NK-92 treated with Interleukin-12 subunit alpha and Interleukin-12 subunit beta, amount 100 ng/mL, for 24 hours (cell line): Measurements from ENCODE around the gene ANKRD33.

Experiments
- DNase-seq: peaks from one replicate; lab custom pipeline; 2025; lab: John Stamatoyannopoulos, UW

ANKRD33 gene

DNA sequence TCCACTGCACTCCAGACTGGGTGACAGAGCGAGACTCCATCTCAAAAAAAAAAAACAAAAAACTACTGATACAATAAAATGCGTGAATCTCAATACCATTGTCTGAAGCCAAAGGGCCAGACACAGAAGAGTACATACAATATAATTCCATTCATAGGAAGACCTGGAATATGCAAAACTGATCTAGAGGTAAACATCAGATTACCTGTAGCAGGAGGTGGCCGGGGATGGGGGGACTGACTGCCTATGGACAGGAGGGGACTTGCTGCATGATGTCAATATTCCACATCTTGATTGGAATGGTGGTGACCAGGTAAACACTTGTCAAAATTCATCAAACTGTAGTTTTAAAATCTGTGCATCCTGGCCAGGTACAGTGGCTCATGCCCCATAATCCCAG is 26.9 kb upstream of the ANKRD33 start:
- no peak for DNase-seq

DNA sequence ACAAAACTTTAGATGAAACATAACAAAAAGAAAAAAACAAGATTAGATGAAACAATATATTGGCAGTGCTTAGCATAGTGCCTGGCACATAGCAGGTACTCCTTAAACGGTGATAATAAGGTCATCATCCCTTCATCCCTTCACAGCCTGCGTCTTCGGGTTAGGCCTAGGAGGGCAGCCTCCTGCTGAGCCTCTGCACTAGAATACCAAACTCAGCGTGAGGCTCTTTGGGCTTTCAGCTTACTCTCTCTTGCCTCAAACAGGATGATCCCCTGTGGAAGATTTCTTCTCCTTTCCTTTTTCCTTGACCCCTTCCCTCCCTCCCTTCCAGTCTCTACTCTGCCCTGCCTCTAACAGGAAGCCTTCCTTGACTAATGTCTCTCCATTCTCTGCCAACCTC is 25.0 kb upstream of the ANKRD33 start:
- DNase-seq = no peak

DNA sequence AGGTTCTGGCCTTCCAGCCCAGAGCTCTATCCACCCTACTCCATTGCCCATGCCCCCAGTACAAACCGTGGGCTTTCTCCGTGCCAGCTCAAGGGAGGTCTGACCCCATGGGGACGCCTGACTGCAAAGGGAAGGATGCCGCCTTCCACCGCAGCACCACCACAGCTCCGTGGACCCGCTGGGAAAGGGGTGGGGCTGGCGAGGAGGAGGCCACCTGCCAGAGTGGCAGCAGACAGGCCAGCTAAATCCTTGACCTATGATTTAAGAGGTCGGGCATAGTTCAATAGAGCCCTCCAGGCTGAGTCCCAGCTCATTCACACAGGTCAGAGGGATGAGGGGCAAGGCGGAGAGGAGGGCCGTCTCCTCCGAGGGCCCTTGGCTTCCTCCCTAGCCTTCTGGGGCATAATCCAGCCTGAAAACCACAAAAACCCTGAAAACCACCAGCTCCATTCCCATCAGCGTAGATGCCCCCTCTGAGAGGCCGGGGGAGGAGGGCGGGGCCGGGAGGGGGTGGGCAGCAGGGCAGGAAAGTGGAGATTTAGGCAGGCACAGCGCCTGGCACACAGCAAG is 24.5 kb upstream of the ANKRD33 start:
- no peak for DNase-seq

DNA sequence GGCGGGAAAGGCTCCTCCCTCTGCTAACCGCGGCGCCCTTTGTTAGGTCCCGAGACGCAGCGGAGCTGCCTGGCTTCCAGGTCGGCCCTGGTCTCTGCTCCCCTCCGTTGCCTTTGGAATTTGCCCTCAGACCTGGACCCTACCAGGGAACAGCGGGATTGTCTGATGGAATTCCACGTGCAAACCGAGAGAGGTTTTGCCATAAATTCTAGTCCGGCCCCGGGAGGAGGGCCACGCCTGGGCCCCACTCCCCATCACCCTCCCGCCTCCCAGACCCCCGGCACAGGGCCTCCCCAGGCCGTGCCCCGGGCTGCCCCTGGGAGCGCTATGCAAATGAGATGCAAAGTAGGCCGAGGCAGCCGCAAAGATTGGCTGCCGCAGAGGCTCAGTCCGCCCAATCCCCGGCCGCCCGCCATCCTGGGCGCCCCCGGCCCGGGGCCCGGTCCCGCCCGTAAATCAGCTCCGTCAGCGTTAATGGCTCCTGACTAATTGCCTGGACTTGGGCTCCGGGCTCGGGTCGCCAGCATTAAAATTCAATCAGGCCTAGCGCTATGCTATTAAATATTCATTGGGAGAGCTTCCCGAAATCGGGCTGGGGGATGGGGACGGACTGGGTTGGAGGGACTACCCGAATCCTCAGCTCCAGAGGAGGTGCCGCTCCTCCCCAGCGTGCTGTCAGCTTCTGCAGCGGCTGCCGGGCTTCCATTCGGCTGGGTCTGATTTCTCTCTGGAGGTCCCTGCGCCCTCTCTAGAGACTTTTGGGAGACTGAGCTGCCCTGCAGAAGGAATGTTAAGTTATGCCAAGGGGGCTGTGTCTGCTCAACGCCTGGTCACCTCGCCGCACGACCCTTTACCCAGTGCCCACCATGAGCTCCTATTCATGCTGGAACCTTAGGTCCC is 23.7 kb upstream of the ANKRD33 start:
- no peak for DNase-seq

DNA sequence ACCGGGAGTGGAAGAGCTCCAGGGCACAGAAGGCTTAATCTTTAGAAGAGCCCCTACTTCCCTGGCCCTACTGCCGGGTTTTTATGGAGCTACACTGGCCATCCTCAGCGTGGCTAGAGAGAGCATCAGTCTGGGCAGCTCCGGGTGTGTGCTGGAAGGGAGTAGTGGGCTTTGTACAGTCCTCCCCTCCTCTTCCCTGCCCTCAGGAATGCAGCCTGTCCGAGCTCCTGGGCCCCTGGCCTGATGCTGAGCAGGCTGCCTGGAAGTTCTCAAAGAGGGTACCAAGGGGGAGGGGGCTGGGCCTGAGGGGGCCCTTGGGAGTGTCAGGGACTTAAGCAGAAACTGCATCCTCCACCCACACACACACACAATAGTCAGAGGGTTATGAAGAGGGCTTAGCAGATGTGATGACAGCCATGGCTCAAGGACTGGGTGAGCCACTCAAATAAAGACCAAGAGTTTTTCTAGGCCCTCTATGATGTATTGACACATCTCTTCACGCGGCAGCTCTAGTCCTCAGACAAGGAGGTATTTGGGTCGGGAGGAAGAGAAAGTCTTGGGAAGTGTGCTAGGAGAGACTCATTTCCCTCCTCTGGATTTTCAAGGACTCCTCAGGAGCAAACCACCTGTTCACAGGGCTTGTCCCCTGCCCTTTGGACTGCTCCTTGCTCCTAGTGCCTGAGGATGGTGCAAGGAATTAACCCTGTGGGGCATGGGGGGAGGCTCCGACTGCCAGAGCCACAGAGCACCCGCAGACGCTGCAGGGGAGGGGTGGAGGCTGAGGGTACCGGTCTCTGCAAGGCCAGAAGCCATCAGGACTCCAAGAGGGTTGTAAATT is 22.9 kb upstream of the ANKRD33 start:
- no peak for DNase-seq

DNA sequence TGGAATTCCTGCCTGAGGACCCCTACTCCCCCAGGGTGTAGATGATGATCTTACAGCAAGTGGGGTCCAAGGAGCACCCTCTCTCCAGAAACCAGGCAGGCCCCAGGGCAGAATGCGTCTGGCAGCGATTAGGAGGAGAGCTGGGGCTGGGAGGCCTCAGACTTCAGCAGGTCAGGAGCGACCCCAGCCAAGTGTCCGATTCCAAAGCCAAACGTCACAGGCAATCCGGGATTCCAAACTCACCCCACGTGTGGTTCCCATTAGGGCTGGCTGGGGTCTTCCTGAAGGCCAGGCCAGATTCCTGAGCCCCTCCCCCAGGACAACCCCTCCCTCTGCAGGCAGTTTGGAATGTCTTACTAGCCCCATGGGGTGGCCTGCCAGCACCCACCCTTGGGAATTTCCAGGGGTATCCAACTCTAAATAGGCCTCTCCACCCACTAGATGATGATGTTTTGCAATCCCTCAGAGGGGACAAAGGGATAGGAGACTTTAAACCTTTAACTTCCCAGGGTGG is 22.1 kb upstream of the ANKRD33 start:
- no peak for DNase-seq

DNA sequence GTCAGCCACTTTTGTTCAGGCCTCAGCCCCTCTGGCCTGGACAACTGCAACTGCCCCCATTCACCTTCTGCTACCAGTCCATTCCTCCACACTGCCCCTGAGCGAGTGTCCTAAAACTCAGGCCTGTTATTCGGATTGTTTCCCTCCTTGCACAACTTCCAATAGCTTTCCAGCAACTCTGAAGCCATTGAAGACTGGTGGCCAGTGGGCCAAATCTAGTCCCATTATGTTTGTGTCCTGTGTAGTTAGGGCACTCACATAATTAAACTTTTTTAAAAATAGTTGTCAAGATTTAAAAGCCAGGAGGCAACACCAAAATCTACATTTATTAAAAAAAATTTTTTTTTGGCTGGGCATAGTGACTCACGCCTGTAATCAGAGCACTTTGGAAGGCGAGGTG is 21.6 kb upstream of the ANKRD33 start:
- DNase-seq = no peak

DNA sequence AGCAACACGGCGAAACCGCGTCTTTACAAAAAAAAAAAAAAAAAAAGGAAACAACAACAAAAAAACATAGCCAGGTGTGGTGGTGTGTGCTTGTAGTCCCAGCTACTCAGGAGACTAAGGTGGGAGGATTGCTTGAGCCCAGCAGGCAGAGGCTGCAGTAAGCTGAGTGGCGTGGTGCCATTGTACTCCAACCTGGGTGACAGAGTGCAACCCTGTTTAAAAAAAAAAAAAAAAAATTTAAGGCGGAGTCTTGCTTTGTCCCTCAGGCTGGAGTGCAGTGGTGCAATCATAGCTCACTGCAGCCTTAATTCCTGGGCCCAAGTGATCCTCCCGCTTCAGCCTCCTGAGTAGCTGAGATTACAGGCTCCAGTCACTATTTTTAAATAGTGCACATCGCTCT is 21.1 kb upstream of the ANKRD33 start:
- no peak for DNase-seq

DNA sequence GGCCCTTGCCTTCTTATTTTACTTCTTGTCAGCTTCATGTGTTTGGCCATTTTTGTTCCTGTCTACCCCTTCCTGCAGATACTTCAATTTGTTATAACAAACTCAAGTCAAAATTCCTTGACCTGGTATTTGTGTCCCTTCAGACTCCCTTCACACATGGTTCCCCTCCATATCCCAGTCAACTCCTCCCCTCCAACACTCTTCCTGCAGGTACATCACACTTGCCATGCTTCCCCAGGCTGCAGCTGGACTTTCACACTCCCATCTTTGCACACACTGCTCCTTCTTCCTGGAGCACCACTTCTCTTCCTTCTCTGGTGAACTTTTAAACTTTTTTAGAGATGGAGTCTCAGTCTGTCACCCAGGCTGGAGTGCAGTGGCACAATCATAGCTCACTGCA is 20.5 kb upstream of the ANKRD33 start:
- DNase-seq = no peak

DNA sequence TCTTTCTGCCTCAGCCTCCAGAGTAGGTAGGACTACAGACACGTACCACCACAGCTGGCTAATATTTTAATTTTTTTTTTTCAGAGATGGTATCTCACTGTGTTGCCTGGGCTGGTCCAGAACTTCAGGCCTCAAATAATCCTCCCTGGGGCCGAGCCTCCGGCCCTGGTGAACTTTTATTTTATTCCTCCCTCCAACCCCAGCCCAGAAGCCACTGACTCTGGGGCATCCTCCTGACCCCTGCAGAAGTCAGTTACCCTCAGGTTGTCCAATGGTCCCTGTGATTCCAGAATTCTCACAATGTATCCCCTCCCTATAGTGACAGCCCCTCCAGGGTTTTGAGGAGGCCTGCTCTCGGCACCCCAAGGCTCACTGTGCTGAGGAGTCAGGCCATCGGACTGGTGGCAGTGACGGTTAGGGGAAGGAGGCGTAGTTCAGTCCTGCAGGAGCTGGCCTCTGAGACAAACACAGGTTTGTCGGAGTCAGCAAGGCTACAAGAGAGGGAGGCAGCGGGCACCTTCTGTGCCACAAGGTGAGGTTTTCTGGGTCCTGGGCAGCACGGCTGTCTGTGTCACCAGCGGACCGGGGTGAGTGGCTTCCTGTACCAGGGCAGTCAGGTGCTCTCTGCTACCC is 20.0 kb upstream of the ANKRD33 start:
- no peak for DNase-seq

DNA sequence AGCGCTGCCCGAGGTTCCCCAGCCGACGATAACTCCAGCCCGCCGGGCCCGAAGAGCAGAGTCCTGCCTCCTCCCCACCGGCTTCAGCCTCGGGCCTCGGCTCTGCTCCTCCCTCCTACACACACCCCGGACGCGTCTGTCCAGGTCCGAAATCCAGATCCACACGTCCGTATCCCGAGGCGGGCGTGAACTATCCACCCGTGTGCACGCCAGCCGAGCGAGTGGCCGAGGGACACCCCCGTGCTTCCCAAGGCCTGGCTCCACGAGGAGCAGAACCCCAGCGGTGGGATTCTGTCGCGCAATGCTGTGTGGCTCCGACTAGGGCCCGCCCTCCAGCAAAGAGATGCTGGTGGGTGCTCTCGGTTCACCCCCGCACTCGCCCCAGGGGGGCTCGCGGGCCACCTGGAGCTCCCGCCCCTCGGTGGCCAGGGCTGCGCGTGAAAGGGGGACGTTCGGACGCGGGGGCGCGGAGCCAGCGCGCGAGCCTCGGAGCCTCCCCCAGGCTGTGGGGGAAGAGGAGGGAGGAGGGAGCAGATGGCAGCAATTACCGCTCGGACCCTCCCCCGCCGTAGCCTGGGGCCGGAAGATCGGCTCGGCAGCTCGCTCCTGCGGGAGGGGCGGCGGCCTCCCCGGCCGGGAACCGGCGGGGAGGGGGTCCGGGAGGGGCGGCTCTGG is 18.9 kb upstream of the ANKRD33 start:
- no peak for DNase-seq

DNA sequence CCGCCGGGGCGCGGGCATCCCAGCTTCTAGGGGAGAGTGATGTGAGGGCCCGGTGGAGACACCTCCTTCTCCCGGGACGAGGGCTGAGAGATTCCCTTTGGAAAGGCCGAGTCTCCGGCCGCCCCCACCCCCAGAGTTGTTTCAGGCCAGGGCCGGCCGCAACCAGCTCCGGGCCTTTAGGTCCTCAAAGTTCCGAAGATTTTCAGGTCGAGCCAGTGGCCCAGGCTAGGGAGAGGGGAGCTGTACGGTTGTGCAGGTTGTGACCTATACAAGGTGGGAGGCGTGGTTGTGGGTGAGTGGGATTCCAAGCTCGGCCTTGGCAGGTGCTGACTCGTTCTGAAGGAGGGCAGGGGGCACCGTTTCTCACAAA is 18.4 kb upstream of the ANKRD33 start:
- no peak for DNase-seq

DNA sequence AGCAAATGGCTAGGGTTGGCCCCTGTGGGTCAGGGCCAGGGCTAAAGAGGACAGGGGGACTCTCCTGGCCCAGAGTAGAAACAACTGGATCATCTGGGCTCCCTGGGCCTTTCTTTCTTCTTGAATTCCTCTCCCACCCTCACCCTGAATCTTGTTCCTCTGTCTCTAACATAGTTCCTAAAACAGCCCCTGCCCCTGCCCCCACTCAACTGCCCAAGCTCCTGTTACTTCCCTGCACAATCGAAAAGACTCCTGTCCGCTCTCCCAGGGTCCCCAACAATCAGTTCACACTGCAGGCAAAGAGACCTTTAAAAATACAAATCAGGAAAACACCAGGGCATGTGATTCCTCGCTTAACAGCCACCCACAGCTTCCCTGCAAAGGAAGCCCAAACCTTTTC is 18.0 kb upstream of the ANKRD33 start:
- no peak for DNase-seq

DNA sequence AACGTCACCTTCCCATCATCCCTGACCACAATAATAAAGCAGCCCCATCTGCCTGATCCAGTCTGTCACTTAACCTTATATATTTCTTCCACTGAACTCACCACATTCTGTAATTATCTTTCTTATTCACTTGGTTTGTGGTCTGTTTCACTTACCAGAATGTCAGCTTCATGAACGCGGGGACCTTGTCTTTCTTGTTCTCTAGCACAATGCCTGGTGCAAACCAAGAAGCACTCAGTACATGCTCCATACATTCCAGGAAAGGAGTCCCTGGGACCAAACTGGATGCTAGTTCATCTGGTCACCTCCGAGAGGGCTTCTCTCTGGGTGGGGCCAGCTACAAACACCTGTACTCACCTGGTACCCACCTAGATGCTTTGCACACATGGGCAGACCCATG is 17.4 kb upstream of the ANKRD33 start:
- no peak for DNase-seq

DNA sequence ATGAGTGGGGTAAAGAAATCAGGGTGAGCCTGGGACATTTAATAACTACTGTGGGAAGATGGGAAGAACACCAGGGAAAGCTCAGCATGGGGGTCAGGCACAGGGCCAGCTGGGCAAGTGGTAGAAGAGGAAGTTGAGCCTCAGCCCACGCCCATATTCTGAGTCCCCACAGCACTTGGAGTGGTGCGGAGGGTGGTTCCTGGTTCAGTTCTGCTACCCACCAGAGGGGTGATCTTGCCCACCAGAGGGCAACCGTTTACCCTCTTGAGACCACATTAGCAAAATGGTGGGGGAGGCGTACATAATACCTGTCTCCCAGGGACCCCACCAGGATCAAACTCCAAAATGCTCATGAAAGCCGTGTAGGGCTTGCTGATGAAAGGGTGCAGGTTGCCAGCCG is 16.8 kb upstream of the ANKRD33 start:
- DNase-seq = no peak

DNA sequence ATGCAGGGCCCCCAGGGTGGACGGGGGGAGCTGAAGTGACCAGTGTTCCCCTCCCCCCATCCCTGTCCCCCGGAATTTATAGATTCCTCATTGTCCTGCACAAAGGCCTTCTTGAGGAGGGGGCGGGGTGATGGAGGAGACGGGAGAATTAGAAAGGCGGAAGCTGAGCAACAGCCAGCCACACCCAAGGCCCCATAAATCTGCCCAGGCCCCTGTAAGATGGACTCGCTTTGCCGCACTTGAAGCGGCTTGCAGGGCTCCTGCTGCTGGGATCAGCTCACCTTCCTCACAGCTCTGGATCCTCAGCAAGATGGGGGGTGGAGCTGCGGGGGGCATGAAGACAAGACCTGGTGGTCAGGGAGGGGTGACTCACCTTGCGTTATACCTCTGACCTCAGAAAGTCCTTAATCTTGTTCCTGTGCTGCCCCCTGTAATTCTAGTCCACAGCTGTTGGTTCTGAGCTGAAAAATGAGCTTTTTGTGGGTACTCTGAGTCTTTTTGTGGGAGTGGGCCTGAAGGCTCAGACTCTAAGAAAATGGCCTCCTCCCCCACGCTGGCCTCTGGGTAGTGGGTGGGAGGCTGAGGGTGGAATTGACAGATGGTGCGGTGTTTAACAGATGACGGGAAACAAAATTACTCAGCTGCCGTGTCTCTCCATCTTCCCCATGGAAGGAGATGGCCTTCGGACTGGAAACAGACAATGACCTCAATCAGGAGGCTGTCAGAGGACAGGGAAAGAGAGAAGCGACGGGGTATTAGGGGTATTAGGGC is 15.8 kb upstream of the ANKRD33 start:
- no peak for DNase-seq

DNA sequence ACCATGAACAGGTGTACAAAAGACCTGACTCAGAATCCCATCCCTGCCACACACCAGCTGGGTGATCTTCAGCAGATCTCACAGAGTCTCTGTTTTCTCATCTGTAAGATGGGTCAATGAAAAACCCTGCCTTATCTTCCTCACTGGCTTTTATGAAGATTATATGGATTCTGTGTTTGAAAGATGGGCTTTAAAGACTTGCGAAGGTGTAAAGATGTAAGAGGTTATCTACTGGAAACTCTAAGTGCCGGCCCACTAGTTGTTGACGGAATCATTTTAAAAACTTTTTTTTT is 15.3 kb upstream of the ANKRD33 start:
- DNase-seq = no peak

DNA sequence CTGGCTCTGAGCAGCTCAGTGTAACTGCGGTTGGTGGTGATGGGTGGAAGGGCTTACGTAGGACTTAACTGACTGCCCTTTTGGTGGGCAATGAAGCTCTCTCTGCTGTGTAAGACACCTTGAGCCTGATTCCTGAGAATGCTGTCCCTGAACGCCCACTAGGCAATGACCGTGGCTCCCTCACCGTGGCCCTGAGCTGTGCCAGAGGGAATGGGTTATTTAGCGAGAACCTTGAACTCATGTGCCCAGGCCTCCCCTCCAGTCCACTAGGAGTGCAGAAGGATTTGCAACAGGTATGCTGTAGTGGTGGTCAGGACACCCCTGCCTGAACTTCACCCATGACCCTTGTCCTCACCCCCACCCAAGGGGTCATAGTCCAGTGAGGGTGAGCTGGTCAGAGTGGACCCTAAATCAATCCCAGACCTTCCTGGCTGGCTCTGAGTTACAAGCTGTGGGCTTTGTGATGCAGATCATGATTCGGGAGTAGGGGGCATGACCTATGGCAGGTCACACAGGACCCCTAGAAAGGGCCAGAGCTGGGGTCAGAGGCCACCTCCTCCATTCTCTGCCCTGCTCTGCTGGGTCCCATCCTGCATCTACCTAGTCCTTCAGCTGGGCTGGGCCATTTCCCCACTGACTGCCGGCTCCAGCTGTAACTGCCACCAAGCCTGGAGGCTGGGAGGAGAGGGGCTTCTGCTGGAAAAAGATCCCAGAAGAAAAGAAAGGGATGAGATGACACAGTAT is 14.5 kb upstream of the ANKRD33 start:
- no peak for DNase-seq

DNA sequence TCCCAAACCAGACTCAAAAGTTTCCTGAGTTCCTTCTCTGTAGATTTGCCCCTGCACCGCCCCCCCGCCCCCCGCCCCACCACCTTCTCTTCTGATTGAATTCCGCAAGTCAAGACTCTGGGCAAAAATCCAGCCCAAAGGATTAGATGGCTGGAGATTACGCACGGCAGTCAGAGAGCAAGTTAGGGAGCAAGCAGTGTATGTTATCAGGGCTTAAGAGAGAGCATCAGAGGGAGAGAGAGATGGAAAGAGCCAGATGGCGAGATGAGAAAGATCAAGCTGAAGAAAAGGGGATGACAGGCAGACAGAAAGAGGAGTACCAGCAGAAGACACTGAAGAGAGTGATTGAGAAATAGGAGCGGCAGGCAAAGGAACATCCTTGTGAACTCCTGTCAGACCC is 13.9 kb upstream of the ANKRD33 start:
- no peak for DNase-seq

DNA sequence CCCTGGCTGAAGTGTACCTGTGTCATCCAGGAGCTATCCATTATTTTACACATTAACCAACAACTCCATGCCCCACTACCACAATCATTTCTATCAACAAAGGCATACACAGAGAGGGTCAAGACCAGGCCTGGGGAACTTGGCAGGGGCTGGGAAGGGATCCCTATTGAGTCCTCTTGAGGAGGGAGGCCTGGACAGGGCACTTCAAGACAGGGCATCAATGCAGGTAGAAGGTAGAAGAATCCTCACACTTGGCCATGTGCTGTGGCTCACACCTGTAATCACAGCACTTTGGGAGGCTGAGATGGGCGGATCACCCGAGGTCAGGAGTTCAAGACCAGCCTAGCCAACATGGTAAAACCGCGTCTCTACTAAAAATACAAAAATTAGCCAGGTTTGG is 13.4 kb upstream of the ANKRD33 start:
- DNase-seq = no peak

DNA sequence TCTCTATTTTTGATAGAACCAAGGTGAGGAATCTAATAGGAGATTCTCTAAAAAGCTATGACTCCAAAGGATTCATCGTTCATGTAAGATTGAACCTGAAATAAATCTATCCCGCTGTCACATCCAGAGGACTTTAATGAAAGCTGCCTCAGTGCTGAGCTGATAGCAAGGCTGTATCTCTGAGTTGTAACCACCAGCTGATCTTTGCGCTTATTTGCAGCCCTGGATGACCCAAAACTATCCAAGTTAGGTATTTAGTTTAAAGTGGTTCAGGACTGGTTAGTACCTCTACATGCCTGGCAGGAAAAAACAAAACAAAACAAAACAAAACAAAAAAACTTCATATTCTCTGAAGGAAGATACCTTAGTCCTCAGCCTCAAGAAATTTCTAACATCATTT is 8.8 kb upstream of the ANKRD33 start:
- no peak for DNase-seq
